Ovary (tissue), 9 donors: ENCODE results near the gene BRK1. TPM values are rescaled to one million over a fixed set of nuclear protein-coding genes. Genes with fewer than 3 reads are reported as not detected.
"Not testable (repeated sequence)": the region's sequence is repeated elsewhere in the genome, so short reads cannot be mapped to it uniquely, and the experiment has no call there.

Source experiments
- DNase-seq, 5 donors: peaks; one replicate each; pipeline ENCODE4 v3.0.0-alpha.2; 2019 to 2020
- H3K27ac ChIP-seq, 2 donors: fragments of 200-600 bp; one replicate each; pipeline versions ENCODE4 v1.5.1 to v1.8.0; 2019 to 2022
- H3K27me3 ChIP-seq: fragments of 200-600 bp; one replicate; pipeline ENCODE4 v1.8.0; 2022
- H3K36me3 ChIP-seq: fragments of 200-600 bp; sonication (generic); one replicate; pipeline ENCODE4 v1.5.1; 2019
- H3K4me1 ChIP-seq: one replicate; pipeline ENCODE4 v1.8.1; 2013; ENCODE audit warnings: mild to moderate bottlenecking, moderate library complexity; ENCODE audit not compliant: insufficient read depth
- H3K4me3 ChIP-seq: fragments of 200-600 bp; sonication (generic); one replicate; pipeline ENCODE4 v1.5.1; 2017
- H3K9me3 ChIP-seq, 2 donors: fragments of 200-600 bp in 1 of 2; sonication (generic) in 1 of 2; one replicate each; pipeline versions ENCODE4 v1.5.1 to v1.8.1; 2013 to 2019; ENCODE audit warnings: mild to moderate bottlenecking in 1 of 2, moderate library complexity in 1 of 2
- EP300 ChIP-seq: sonication (generic); formaldehyde crosslinking; IDR thresholded peaks from one replicate; pipeline ENCODE4 v1.6.1; 2017; ENCODE audit warnings: antibody characterized with exemption
- POLR2A ChIP-seq: fragments of 450-650 bp; IDR thresholded peaks from one replicate; pipeline ENCODE4 v1.6.1; 2017; ENCODE audit warnings: antibody characterized with exemption, mild to moderate bottlenecking, moderate library complexity
- WGBS, 3 donors: extraction: QIAGEN DNeasy Blood & Tissue Kit in 1 of 3; methylation state at CpG; one replicate each; pipeline versions ENCODE4 v1.1.5 to v1.1.7; 2013 to 2017; 5-methylcytosine and 5-hydroxymethylcytosine counted together
- intact Hi-C, 4 donors: fragments of 100-400 bp; cut with DNase I; formaldehyde crosslinking; loops; one replicate each; pipeline versions ENCODE4 v1.11.0 to v1.15.1; 2022 to 2023
- polyA plus RNA-seq, 2 donors: library from polyadenylated mRNA; stranded (reverse); fragments of 200-250 nt in 1 of 2; fragments of 350-450 nt in 1 of 2; fragmentation: Illumina TruSeq in 1 of 2; extraction: RNeasy Lipid Tissue Mini Kit (QIAGEN cat#74804) in 1 of 2; gene quantifications; one replicate each; pipeline ENCODE4 v1.2.3, GENCODE V29; 2013 to 2014
- total RNA-seq, 7 donors: library from RNA; depleted of rRNA in 2 of 7; stranded (reverse); fragments of >200 nt in 2 of 7; fragmentation: NEBNext Ultra II Directional in 3 of 7; extraction: Animal tissue kit (Norgen Biotek cat#: 25700) in 3 of 7; gene quantifications; one replicate each; pipeline versions ENCODE4 v1.1.0 to v1.2.4, GENCODE V29; 2016 to 2023
- TF ChIP-seq, protein P1 (sequence below), 3 donors: fragments of 450-650 bp in 2 of 3; fragments of 200-600 bp in 1 of 3; IDR thresholded peaks; one replicate each; pipeline versions ENCODE4 v1.5.1 to v1.8.0; 2016 to 2022; ENCODE audit warnings: antibody characterized with exemption in 3 of 3, mild to moderate bottlenecking in 1 of 3
- donor health status: DM: no; HTN: no; CAD: no; lungs with moderate emphysema.
- donor health status: DM: no; HTN: no; CAD: no.
- donor health status: Bipolar disorder and iron deficiency.
- donor health status: DM: yes; HTN: yes; CAD: no.
- donor health status: DM: no; HTN: no; CAD: no.
- donor health status: DM: yes; HTN: yes; CAD: no.

Gene BRK1
- total and polyA plus RNA-seq, 9 donors, result 69.7 to 292 (median 124) TPM

DNA sequence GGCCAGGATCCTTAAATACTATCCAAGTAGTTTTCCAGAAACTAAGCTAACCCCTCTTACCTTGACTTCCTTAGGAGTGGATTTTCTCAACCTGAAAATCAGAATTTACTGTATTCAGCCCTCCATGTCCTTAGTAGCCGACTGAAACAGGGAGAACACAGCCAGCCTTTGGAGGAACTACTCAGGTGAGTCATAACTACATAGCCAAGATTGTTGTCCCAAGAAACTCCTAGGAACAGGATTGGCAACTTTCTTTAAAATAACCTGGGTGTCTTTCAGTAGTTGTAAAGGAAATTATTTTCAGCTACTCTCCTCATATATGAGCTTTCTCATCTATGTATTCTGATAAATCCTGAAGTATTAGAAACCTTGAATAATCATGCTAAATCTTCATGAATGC lies 29.7 kb upstream of the BRK1 start:
- no peaks in the 10 kb centered on the region for H3K4me1 ChIP-seq
- no peaks in the 10 kb centered on the region for H3K36me3 ChIP-seq
- H3K9me3 ChIP-seq, result no peaks in the 10 kb centered on the region
- no peak overlapping the region for H3K27ac ChIP-seq
- H3K27me3 ChIP-seq, result no peaks in the 10 kb centered on the region
- no peak for TF ChIP-seq EP300
- intact Hi-C loops, result no loop called here
- WGBS, 3 donors, result 88 to 98% (median 94%) methylated on average over 1 of the region's 1 CpG
- no peak for DNase-seq
- H3K4me3 ChIP-seq, result no peak overlapping the region

DNA sequence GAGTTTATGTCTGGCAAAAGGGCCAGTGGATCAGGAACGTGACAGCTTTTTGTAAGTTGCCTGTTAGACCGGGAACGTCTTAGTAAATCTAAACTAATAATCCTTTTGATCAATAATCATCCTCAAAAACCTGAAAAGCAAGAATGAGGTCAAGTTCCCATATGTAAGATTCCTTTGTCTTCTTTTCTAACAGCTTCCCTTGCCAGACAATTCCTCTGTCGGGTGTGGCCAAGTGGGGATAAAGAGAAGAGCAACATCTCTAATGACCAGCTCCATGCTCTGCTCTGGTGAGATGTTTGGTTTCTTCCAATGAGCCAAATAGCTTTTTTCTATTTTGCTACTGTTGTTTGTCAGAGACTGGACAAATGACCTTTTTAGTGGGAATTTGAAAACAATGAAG lies 27.2 kb upstream of the BRK1 start:
- TF ChIP-seq, protein P1, sequence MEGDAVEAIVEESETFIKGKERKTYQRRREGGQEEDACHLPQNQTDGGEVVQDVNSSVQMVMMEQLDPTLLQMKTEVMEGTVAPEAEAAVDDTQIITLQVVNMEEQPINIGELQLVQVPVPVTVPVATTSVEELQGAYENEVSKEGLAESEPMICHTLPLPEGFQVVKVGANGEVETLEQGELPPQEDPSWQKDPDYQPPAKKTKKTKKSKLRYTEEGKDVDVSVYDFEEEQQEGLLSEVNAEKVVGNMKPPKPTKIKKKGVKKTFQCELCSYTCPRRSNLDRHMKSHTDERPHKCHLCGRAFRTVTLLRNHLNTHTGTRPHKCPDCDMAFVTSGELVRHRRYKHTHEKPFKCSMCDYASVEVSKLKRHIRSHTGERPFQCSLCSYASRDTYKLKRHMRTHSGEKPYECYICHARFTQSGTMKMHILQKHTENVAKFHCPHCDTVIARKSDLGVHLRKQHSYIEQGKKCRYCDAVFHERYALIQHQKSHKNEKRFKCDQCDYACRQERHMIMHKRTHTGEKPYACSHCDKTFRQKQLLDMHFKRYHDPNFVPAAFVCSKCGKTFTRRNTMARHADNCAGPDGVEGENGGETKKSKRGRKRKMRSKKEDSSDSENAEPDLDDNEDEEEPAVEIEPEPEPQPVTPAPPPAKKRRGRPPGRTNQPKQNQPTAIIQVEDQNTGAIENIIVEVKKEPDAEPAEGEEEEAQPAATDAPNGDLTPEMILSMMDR (IDR thresholded peaks at IDR 0.05), result no peak
- no peak for TF ChIP-seq EP300
- TF ChIP-seq POLR2A, result no peak
- Histone ChIP-seq H3K4me3 (no peak overlapping the region), H3K4me1 (no peaks in the 10 kb centered on the region), H3K27me3 (no peaks in the 10 kb centered on the region), H3K36me3 (no peaks in the 10 kb centered on the region), H3K27ac (no peak overlapping the region), H3K9me3 (no peaks in the 10 kb centered on the region)
- intact Hi-C loops, result no loop called here
- no peak for DNase-seq
- 71 to 90% (median 77%) methylated on average over 4 of the region's 4 CpGs for WGBS, 3 donors

DNA sequence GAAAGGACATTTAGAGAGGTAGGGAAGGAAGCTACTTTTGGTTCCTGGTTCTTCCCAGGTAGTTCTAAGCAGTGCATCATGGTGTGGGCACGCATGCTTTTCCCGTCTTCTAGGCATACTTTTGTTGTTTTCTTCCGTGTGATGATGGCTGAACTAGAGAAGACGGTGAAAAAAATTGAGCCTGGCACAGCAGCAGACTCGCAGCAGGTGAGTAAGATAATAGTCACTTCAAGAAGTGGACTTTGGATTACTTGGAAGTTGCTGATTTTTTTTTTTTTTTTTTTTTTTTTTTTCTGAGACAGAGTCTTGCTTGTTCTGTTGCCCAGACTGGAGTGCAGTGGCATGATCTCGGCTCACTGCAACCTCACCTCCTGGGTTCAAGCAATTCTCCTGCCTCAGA lies 25.3 kb upstream of the BRK1 start:
- no peaks in the 10 kb centered on the region for H3K27me3 ChIP-seq
- H3K9me3 ChIP-seq, result no peaks in the 10 kb centered on the region
- H3K27ac ChIP-seq, result no peak overlapping the region

DNA sequence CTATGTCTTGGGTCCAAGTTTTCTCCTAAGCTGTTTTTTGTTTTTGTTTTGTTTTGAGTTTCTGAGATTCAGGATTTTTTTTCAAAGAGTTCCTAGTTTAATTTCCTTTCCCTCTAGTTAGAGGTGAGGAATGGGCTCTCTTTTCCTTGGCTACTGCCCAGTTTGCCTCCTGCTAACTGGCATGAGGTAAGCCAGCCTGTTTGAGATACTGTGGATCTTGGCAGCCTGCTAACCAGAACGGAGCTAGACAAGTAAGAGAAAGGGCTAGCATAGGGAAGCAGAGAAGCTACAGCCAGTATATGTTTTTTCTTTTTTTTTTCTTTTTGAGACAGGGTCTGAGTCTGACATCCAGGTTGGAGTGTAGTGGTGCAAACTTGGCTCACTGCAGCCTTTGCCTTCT lies 24.7 kb upstream of the BRK1 start:
- H3K4me3 ChIP-seq, DNase-seq, H3K27ac ChIP-seq, H3K27me3 ChIP-seq, H3K4me1 ChIP-seq, H3K9me3 ChIP-seq, H3K36me3 ChIP-seq, intact Hi-C loops: not testable (repeated sequence)
- WGBS, 3 donors, result 70 to 83% (median 82%) methylated on average over 1 of the region's 1 CpG

More for the DNA sequence above, 25.3 kb upstream of the BRK1 start:
- Histone ChIP-seq H3K4me1 (no peaks in the 10 kb centered on the region), H3K4me3 (no peak overlapping the region), H3K36me3 (no peaks in the 10 kb centered on the region)
- intact Hi-C loops, result no loop called here
- DNase-seq, result no peak
- TF ChIP-seq POLR2A, result no peak
- no peak for TF ChIP-seq EP300
- TF ChIP-seq, protein P1 (IDR thresholded peaks at IDR 0.05), result no peak
- 96 to 98% (median 98%) methylated on average over 6 of the region's 6 CpGs for WGBS, 3 donors

DNA sequence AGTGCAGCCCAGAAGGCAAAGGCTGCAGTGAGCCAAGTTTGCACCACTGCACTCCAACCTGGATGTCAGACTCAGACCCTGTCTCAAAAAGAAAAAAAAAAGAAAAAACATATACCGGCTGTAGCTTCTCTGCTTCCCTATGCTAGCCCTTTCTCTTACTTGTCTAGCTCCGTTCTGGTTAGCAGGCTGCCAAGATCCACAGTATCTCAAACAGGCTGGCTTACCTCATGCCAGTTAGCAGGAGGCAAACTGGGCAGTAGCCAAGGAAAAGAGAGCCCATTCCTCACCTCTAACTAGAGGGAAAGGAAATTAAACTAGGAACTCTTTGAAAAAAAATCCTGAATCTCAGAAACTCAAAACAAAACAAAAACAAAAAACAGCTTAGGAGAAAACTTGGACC lies 24.1 kb upstream of the BRK1 start:
- H3K4me1 ChIP-seq, H3K9me3 ChIP-seq, H3K4me3 ChIP-seq, DNase-seq, H3K27ac ChIP-seq, H3K27me3 ChIP-seq, intact Hi-C loops, H3K36me3 ChIP-seq: not testable (repeated sequence)
- 64 to 77% (median 76%) methylated on average over 2 of the region's 2 CpGs for WGBS, 3 donors

DNA sequence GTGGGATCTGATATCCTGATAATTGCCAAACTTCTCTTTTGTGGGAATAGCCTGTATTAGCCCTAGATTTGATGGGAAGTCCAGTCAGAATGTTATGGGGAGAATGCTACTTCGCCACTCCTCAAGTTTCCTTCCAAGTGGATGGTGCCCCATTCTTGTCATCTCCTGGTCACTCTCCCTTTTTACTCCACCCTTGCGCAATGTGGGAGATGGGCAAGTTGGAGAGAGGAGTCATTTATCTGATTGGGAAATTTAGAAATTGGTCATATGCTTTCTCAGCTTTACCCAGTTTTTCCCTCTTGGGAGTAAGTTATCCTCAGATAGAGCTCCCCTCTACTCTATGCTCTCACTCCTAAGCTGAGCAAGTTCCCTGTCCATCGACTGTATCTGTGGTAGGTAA lies 21.8 kb upstream of the BRK1 start:
- H3K9me3 ChIP-seq, result no peaks in the 10 kb centered on the region
- H3K27me3 ChIP-seq, result no peaks in the 10 kb centered on the region
- intact Hi-C loops, result no loop called here
- no peaks in the 10 kb centered on the region for H3K4me1 ChIP-seq
- no peak overlapping the region for H3K27ac ChIP-seq
- no peaks in the 10 kb centered on the region for H3K36me3 ChIP-seq
- WGBS, 3 donors, result 96 to 97% (median 96%) methylated on average over 3 of the region's 3 CpGs
- no peak overlapping the region for H3K4me3 ChIP-seq
- DNase-seq, result no peak
- TF ChIP-seq POLR2A (no peak), EP300 (no peak)
- TF ChIP-seq, protein P1 (IDR thresholded peaks at IDR 0.05), result no peak
